GM10248 (cell line): ENCODE data around the gene GNAL.

Experiments
- CTCF ChIA-PET: fragments of 300-600 bp; sonication (Branson Sonifier 250); formaldehyde crosslinking; extraction: SDS; loops from one replicate; lab custom pipeline; 2021; ENCODE audit warnings: antibody characterized with exemption; lab: Yijun Ruan, JAX
- POLR2A ChIA-PET: fragments of 350-650 bp; sonication (Branson Sonifier 250); formaldehyde crosslinking; extraction: SDS; loops from one replicate; lab custom pipeline; 2020; ENCODE audit warnings: antibody characterized with exemption; lab: Yijun Ruan, JAX
- DNase-seq: peaks from one replicate; pipeline ENCODE4 v3.0.0; 2012; ENCODE audit errors: extremely low spot score
- CTCF ChIP-seq: IDR thresholded peaks from 2 replicates; pipeline ENCODE4 v1.5.1; 2012; ENCODE audit warnings: mild to moderate bottlenecking, low read depth; ENCODE audit errors: extremely low read depth, missing control alignments, control extremely low read depth

Gene GNAL

GRCh38 chr18:11789716-11790510 is 100.8 kb downstream of the GNAL start:
- no peak for TF ChIP-seq CTCF
- ChIA-PET POLR2A (no interaction called here), CTCF (interaction anchor here (1.0 to 1.4 kb wide), 4 partner anchors 13 to 57 kb away, joined by 3 read pairs; no protein-coding TSS in a partner anchor)
- DNase-seq, result no peak

GRCh38 chr18:11791131-11791530 is 102.1 kb downstream of the GNAL start:
- ChIA-PET CTCF (interaction anchor here (0.7 to 1.2 kb wide), 2 partner anchors 13 to 18 kb away, joined by 3 read pairs; no protein-coding TSS in a partner anchor), POLR2A (no interaction called here)
- TF ChIP-seq CTCF, result no peak
- DNase-seq, result no peak

GRCh38 chr18:11792632-11793031 is 103.6 kb downstream of the GNAL start:
- ChIA-PET POLR2A (no interaction called here), CTCF (no interaction called here)

GRCh38 chr18:11794195-11794594 is 105.1 kb downstream of the GNAL start:
- ChIA-PET CTCF (no interaction called here), POLR2A (no interaction called here)
- no peak for DNase-seq
- TF ChIP-seq CTCF, result no peak

More at GRCh38 chr18:11792632-11793031, 103.6 kb downstream of the GNAL start:
- TF ChIP-seq CTCF, result no peak
- DNase-seq, result no peak

- no peak for TF ChIP-seq CTCF
- ChIA-PET POLR2A (no interaction called here), CTCF (interaction anchor here (1.5 to 2.0 kb wide), 2 partner anchors 9 to 14 kb away, joined by 3 to 5 read pairs; no protein-coding TSS in a partner anchor)
- no peak for DNase-seq
Measured at GRCh38 chr18:11795916-11796315, 106.9 kb downstream of the GNAL start.

- ChIA-PET POLR2A (no interaction called here), CTCF (interaction anchor here (0.7 kb wide), 1 partner anchor 252 kb away, joined by 3 read pairs; no protein-coding TSS in a partner anchor)
- TF ChIP-seq CTCF, result no peak
- no peak for DNase-seq
Measured at GRCh38 chr18:11798271-11798670, 109.2 kb downstream of the GNAL start.
